ENCODE results near the gene ETV1. TPM values are rescaled to one million over a fixed set of nuclear protein-coding genes. Genes with fewer than 3 reads are reported as not detected.

Gene ETV1
- total RNA-seq, 1 donor, result 0.31 TPM

DNA sequence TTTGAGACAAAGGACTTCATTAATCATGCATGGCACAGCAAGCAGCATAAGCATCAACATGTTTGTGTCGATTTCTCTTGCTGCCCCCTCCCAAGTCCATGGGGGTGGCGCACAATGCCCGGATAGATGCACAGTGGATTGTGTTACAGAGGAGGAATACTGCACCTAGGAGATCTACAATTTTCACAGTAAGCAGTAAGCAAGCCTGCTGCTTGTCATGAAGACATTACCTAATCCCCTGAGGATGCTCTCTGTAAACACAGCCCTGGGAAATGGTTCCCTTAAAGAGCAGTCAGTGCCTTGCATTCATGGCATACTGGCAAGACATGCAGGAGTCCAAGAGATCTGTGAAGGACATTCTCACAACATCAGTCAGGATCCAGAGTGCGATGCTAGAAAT lies 137.7 kb downstream of the ETV1 start:
- no peaks in the 10 kb centered on the region for H3K27me3 ChIP-seq (ENCODE audit: insufficient read depth, low read length)
- H3K9me3 ChIP-seq (ENCODE audit: low read depth, low read length), result no peaks in the 10 kb centered on the region
- no peak overlapping the region for H3K4me3 ChIP-seq (ENCODE audit: low read length)
- H3K4me1 ChIP-seq (ENCODE audit: insufficient read depth, low read length), result peaks cover 12% of the 10 kb centered on the region

DNA sequence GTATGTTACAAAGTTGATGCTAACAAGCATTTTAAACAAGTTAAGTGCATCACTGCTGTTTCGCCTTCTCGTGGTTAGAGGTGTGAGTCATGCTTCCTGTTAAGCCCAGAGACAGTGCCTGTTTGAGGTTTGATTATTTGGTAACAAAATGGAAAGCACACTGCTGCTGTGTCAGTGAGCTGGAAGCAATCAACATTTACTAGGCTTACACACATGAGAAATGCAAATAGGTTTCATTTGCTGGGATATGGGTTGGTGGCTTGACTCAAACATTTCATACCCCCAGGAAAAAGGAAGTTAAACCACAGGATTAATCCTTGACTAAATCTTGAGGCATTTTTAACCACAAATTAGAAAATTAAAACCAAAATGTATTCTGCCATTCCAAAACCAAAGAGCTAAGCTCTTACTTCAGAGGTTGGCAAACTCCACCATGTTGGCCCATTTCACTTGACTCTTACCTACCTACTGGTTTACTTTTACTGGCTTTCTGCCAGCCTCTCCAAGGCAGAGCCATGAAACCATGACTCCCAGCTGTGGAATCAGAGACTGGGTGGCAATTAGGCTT lies 139.2 kb downstream of the ETV1 start:
- Histone ChIP-seq H3K4me3 (ENCODE audit: low read length) (no peak overlapping the region), H3K4me1 (ENCODE audit: insufficient read depth, low read length) (peaks cover 12% of the 10 kb centered on the region), H3K27me3 (ENCODE audit: insufficient read depth, low read length) (no peaks in the 10 kb centered on the region)

DNA sequence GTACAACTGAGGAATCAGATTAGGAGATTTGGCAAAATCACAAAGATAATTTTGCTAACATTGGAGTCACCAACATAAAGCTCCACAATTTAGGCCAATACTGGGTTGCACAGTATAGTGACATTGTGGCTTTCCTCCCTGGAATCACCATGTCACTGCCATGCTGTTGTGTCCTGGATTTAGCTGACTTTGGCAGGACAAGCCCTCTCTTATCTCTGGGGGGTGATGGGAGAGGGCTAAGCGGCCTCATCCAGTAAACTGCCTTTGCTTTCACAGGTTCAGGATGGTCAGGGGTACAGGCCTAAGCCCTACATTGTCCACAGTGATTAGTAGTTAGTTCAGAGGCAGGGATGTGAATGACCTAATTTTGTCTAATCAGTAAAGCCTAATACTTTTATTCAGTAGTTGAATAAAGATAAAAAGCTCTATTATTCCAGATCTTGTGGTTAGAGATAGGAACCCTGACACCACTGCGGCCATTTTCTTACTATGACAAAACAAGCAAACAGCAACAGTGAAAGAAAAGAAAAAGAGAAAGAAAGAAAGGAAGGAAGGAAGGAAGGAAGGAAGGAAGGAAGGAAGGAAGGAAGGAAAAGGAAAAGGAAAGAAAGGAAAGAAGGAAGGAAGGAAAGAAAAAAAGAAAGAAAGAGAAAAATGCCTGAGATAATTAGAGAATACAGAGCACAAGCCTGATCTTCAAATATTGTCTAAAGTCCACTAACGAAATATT lies 140.1 kb downstream of the ETV1 start:
- Histone ChIP-seq H3K27me3 (ENCODE audit: insufficient read depth, low read length) (no peaks in the 10 kb centered on the region), H3K4me3 (ENCODE audit: low read length) (no peak overlapping the region), H3K9me3 (ENCODE audit: low read depth, low read length) (no peaks in the 10 kb centered on the region), H3K4me1 (ENCODE audit: insufficient read depth, low read length) (peaks cover 12% of the 10 kb centered on the region)

More for the DNA sequence above, 139.2 kb downstream of the ETV1 start:
- H3K9me3 ChIP-seq (ENCODE audit: low read depth, low read length), result no peaks in the 10 kb centered on the region

DNA sequence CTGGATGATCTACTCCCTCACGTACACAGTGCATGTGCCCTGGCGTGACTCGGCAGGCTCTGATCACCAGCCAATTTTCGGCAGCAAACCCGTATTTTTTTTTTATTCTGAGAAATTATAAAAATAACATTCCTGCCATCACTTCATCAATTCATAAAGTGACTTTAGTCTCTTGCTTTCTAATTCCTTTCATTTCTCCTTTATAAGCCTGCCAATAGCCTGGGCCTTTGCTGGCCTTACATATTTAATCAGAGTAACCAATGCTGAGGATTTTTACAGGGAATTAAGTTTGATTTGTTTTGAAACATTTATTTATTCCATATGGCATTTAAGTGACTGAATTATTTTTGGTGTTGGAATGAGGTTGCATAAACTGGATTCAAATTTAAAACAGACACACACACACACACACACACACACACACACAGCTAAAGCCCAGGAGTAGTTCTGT lies 140.8 kb downstream of the ETV1 start:
- Histone ChIP-seq H3K4me3 (ENCODE audit: low read length) (no peak overlapping the region), H3K9me3 (ENCODE audit: low read depth, low read length) (no peaks in the 10 kb centered on the region), H3K4me1 (ENCODE audit: insufficient read depth, low read length) (peaks cover 12% of the 10 kb centered on the region), H3K27me3 (ENCODE audit: insufficient read depth, low read length) (no peaks in the 10 kb centered on the region)

DNA sequence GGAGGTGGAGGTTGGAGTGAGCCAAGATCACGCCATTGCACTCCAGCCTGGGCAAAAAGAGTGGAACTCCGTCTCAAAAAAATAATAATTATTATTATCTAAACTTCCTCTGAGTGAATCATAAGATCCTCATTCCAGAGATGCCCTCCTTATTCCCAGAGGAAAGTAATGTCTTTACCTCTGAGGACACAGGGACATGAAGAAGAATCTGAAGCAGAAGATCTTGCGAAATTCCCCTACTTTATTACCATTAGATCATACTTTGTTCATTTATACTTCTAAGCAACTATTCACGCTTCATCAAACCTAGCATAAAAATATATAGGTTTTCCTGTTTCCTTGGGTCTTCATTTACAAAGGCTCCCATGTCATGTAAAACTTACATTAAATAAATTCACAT lies 143.1 kb downstream of the ETV1 start:
- Histone ChIP-seq H3K9me3 (ENCODE audit: low read depth, low read length) (no peaks in the 10 kb centered on the region), H3K4me1 (ENCODE audit: insufficient read depth, low read length) (peaks cover 12% of the 10 kb centered on the region), H3K4me3 (ENCODE audit: low read length) (no peak overlapping the region), H3K27me3 (ENCODE audit: insufficient read depth, low read length) (no peaks in the 10 kb centered on the region)

DNA sequence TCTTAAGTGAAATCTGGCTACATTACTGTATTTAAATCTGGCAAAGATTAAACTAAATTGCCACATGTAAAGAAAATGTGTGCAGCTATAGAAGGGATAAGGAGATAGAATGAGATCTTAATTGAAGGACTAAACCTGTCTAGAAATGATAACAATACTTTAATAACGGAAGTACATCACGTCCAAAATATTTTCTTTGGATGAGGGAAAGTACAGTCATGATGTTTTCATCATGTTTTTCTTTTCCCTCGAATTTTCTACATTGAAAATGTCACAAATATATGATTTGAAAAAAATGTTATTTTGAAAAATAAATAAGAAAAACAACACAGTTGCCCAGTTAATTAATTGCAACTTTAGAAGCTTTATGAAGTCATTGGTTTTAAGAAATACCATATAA lies 143.9 kb downstream of the ETV1 start:
- Histone ChIP-seq H3K27me3 (ENCODE audit: insufficient read depth, low read length) (no peaks in the 10 kb centered on the region), H3K4me3 (ENCODE audit: low read length) (no peak overlapping the region), H3K9me3 (ENCODE audit: low read depth, low read length) (no peaks in the 10 kb centered on the region), H3K4me1 (ENCODE audit: insufficient read depth, low read length) (peaks cover 10% of the 10 kb centered on the region)

DNA sequence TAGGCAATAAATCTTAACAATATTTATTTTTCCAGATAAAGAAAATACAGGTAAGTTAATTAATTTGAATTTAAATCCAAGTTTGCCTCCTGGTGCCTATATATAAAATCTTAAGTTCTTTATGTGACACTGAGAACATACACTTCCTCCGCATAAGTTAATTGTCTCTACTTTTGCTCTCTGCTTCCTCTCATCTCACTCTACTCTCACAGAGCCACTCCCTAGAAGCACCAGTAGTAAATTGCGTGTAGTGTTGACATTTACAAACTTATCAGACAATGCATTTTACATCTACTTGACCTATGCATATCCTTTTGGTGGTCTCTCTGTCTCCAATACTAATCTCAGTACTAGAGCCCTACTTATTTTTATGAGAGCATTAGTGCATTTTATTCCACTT lies 144.5 kb downstream of the ETV1 start:
- H3K4me3 ChIP-seq (ENCODE audit: low read length), result no peak overlapping the region
- no peaks in the 10 kb centered on the region for H3K9me3 ChIP-seq (ENCODE audit: low read depth, low read length)
- peaks cover 4% of the 10 kb centered on the region for H3K4me1 ChIP-seq (ENCODE audit: insufficient read depth, low read length)
- no peaks in the 10 kb centered on the region for H3K27me3 ChIP-seq (ENCODE audit: insufficient read depth, low read length)

DNA sequence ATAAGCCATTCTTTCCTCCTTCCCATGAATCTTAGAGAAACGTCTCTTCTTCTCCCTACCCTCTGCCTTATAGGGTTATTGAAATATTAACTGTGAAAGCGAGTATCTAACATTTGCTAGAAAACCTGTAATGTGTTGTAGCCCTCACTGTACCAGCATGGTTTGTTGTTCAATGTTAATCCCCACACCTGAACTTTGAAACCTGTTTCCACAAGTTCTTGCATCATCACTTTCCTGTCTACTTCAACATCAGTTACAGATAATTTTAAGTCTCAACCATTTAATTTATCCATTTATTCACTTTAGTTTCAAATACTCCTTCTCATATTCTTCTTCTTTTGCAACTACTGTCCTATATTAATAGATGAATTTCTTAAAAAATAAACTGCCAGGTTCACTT lies 148.2 kb downstream of the ETV1 start:
- no peak overlapping the region for H3K4me3 ChIP-seq (ENCODE audit: low read length)
- no peaks in the 10 kb centered on the region for H3K4me1 ChIP-seq (ENCODE audit: insufficient read depth, low read length)
- no peaks in the 10 kb centered on the region for H3K9me3 ChIP-seq (ENCODE audit: low read depth, low read length)
- H3K27me3 ChIP-seq (ENCODE audit: insufficient read depth, low read length), result no peaks in the 10 kb centered on the region

All from mononuclear cell (primary cell).